Neural cell (in vitro differentiated cells): ENCODE measurements around the gene FCHO1. TPM values are rescaled to one million over a fixed set of nuclear protein-coding genes. Genes with fewer than 3 reads are reported as not detected.

Experiments
- H2AFZ ChIP-seq: fragments of 200-600, 300-800 bp; sonication (generic), shearing (Covaris generic); 2 replicates; pipeline ENCODE4 v1.6.0; 2014; ENCODE audit warnings: low read depth, mild to moderate bottlenecking, antibody characterized with exemption, low read length, moderate library complexity
- H3F3A ChIP-seq: fragments of 200-600 bp; shearing (Covaris generic); 2 replicates; pipeline ENCODE4 v1.6.1; 2016; ENCODE audit warnings: mild to moderate bottlenecking, moderate library complexity, mixed read lengths, antibody characterized with exemption, low read length; ENCODE audit not compliant: insufficient read depth, poor library complexity, severe bottlenecking
- H3K27ac ChIP-seq: fragments of 200-600, 300-800 bp; sonication (generic), shearing (Covaris generic); 2 replicates; pipeline ENCODE4 v1.5.1; 2014; ENCODE audit warnings: mild to moderate bottlenecking, low read length, moderate library complexity
- H3K27me3 ChIP-seq: fragments of 300-800, 200-600 bp; sonication (generic), shearing (Covaris generic); 2 replicates; pipeline ENCODE4 v1.6.0; 2014; ENCODE audit warnings: mild to moderate bottlenecking, low read depth, low read length, moderate library complexity; ENCODE audit not compliant: insufficient read depth
- H3K36me3 ChIP-seq: fragments of 300-800, 200-600 bp; sonication (generic), shearing (Covaris generic); 2 replicates; pipeline ENCODE4 v1.5.1; 2014; ENCODE audit warnings: mild to moderate bottlenecking, antibody characterized with exemption, low read length, moderate library complexity; ENCODE audit not compliant: insufficient read depth
- H3K4me2 ChIP-seq: fragments of 300-800, 200-600 bp; sonication (generic), shearing (Covaris generic); 2 replicates; pipeline ENCODE4 v1.6.0; 2014; ENCODE audit warnings: mild to moderate bottlenecking, low read length
- H3K4me3 ChIP-seq: fragments of 300-800, 200-600 bp; sonication (generic), shearing (Covaris generic); 2 replicates; pipeline ENCODE4 v1.5.1; 2014; ENCODE audit warnings: mild to moderate bottlenecking, low read length, moderate library complexity
- H3K79me2 ChIP-seq: fragments of 200-600 bp; shearing (Covaris generic); replicated peaks from 2 replicates; pipeline ENCODE4 v1.6.0; 2014; ENCODE audit warnings: mild to moderate bottlenecking, low read length, moderate library complexity; ENCODE audit not compliant: insufficient read depth
- H3K9ac ChIP-seq: fragments of 300-800, 200-600 bp; sonication (generic), shearing (Covaris generic); 2 replicates; pipeline ENCODE4 v1.6.1; 2016; ENCODE audit warnings: mild to moderate bottlenecking, low read length, mixed read lengths
- H3K9me2 ChIP-seq: fragments of 200-600 bp; shearing (Covaris generic); 2 replicates; pipeline ENCODE4 v1.6.1; 2016; ENCODE audit warnings: mild to moderate bottlenecking, low read length, mixed read lengths; ENCODE audit not compliant: insufficient read depth
- H3K9me3 ChIP-seq: fragments of 200-600, 300-800 bp; sonication (generic), shearing (Covaris generic); 2 replicates; pipeline ENCODE4 v1.6.1; 2016; ENCODE audit warnings: mild to moderate bottlenecking, mixed run types, low read length, moderate library complexity, mixed read lengths
- H4K20me1 ChIP-seq: fragments of 200-600 bp; shearing (Covaris generic); 2 replicates; pipeline ENCODE4 v1.6.1; 2016; ENCODE audit warnings: mild to moderate bottlenecking, mixed run types; ENCODE audit not compliant: insufficient read depth
- CTCF ChIP-seq: fragments of 450-650 bp; IDR thresholded peaks from 2 replicates; pipeline ENCODE4 v1.5.1; 2014; ENCODE audit warnings: antibody characterized with exemption, mild to moderate bottlenecking, moderate library complexity; ENCODE audit not compliant: poor library complexity, severe bottlenecking
- EP300 ChIP-seq: fragments of 450-650 bp; conservative IDR thresholded peaks from 2 replicates; pipeline ENCODE4 v1.6.1; 2014; ENCODE audit warnings: antibody characterized with exemption, mild to moderate bottlenecking, moderate library complexity; ENCODE audit not compliant: poor library complexity, severe bottlenecking
- EZH2 ChIP-seq: fragments of 200-600, 300-800 bp; shearing (Covaris generic), sonication (generic); IDR thresholded peaks from 2 replicates; pipeline ENCODE4 v1.6.1; 2014; ENCODE audit warnings: antibody characterized with exemption, low read length, borderline replicate concordance, mild to moderate bottlenecking; ENCODE audit not compliant: insufficient read depth, poor library complexity, severe bottlenecking
- MXI1 ChIP-seq: fragments of 450-650 bp; conservative IDR thresholded peaks from 2 replicates; pipeline ENCODE4 v1.6.1; 2014; ENCODE audit warnings: antibody characterized with exemption, mild to moderate bottlenecking; ENCODE audit not compliant: poor library complexity, severe bottlenecking
- POLR2AphosphoS5 ChIP-seq: IDR thresholded peaks from 2 replicates; pipeline ENCODE4 v1.6.1; 2012
- RAD21 ChIP-seq: fragments of 450-650 bp; conservative IDR thresholded peaks from 2 replicates; pipeline ENCODE4 v1.6.1; 2014; ENCODE audit warnings: antibody characterized with exemption, mild to moderate bottlenecking, moderate library complexity
- SMC3 ChIP-seq: fragments of 450-650 bp; conservative IDR thresholded peaks from 2 replicates; pipeline ENCODE4 v1.6.1; 2014; ENCODE audit warnings: antibody characterized with exemption, mild to moderate bottlenecking, moderate library complexity; ENCODE audit not compliant: poor library complexity
- TAF1 ChIP-seq: IDR thresholded peaks from 2 replicates; pipeline ENCODE4 v1.6.1; 2012; ENCODE audit warnings: low read depth
- polyA plus RNA-seq: library from polyadenylated mRNA; depleted of rRNA; stranded (reverse); fragments of >200 nt; gene quantifications from 2 replicates; pipeline ENCODE4 v1.2.3, GENCODE V29; 2014
- TF ChIP-seq, protein P1 (sequence below): IDR thresholded peaks from 2 replicates; pipeline ENCODE4 v1.6.1; 2012; ENCODE audit warnings: borderline replicate concordance

Gene FCHO1
- polyA plus RNA-seq, 1 donor from 2014 or later = 39.7 TPM

DNA sequence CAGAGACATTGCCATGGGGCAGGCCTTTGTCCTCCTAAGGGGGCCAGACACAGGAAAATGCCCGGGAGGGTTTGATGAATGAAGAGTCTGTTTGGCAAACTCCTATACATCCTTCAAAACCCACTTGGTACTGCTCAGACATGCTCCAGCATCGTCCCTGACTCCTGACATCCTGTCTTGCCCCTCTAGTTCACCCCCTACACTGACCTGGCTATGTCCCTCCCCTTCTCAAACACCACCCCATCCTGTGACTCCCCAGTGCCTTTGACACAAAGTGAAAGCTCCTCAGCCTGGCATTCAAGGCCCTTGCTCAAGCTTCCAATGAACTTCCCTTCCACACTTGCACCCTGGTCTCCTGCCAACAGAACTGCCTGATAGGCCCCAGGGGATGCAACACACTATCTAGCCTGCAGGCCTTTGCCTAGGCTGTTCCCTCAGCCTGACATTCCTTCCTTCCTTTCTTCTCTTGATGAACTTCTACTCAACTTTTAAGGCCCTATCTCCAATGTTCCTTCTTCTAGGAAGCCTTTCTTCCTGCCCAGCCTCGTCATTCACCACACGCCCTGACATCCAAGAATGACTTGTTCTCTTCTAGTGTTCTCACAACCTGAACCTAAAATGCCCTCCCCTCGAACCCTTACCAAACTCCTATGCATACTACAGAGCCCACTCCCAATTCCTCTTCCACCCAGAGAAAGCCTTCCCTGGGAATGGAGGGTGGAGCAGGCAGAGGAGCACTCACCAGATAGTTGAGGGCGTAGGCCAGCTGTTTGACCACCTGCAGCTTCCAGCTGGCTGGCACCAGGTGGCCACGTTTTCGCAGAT lies 84.1 kb downstream of the FCHO1 start:
- Histone ChIP-seq H3K9ac (no peak overlapping the region), H3F3A (no peaks in the 10 kb centered on the region), H3K4me3 (no peak overlapping the region), H3K27me3 (no peaks in the 10 kb centered on the region), H3K79me2 (no peaks in the 10 kb centered on the region), H3K27ac (no peak overlapping the region), H3K4me2 (no peak overlapping the region), H3K9me2 (no peaks in the 10 kb centered on the region), H4K20me1 (no peaks in the 10 kb centered on the region), H3K9me3 (no peaks in the 10 kb centered on the region), H2AFZ (no peak overlapping the region), H3K36me3 (no peaks in the 10 kb centered on the region)
- TF ChIP-seq CTCF (no peak), EP300 (no peak), POLR2AphosphoS5 (no peak), SMC3 (no peak), EZH2 (no peak), MXI1 (no peak), TAF1 (no peak), RAD21 (no peak)
- TF ChIP-seq, protein P1, sequence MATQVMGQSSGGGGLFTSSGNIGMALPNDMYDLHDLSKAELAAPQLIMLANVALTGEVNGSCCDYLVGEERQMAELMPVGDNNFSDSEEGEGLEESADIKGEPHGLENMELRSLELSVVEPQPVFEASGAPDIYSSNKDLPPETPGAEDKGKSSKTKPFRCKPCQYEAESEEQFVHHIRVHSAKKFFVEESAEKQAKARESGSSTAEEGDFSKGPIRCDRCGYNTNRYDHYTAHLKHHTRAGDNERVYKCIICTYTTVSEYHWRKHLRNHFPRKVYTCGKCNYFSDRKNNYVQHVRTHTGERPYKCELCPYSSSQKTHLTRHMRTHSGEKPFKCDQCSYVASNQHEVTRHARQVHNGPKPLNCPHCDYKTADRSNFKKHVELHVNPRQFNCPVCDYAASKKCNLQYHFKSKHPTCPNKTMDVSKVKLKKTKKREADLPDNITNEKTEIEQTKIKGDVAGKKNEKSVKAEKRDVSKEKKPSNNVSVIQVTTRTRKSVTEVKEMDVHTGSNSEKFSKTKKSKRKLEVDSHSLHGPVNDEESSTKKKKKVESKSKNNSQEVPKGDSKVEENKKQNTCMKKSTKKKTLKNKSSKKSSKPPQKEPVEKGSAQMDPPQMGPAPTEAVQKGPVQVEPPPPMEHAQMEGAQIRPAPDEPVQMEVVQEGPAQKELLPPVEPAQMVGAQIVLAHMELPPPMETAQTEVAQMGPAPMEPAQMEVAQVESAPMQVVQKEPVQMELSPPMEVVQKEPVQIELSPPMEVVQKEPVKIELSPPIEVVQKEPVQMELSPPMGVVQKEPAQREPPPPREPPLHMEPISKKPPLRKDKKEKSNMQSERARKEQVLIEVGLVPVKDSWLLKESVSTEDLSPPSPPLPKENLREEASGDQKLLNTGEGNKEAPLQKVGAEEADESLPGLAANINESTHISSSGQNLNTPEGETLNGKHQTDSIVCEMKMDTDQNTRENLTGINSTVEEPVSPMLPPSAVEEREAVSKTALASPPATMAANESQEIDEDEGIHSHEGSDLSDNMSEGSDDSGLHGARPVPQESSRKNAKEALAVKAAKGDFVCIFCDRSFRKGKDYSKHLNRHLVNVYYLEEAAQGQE = no peak

GRCh38 chr19:17836530-17836929 lies 85.3 kb downstream of the FCHO1 start:
- H3K4me2 ChIP-seq = no peak overlapping the region
- TF ChIP-seq MXI1 = no peak
- no peaks in the 10 kb centered on the region for H3K9me3 ChIP-seq

More at GRCh38 chr19:17836530-17836929, 85.3 kb downstream of the FCHO1 start:
- H4K20me1 ChIP-seq = no peaks in the 10 kb centered on the region
- H3K9me2 ChIP-seq = no peaks in the 10 kb centered on the region
- no peaks in the 10 kb centered on the region for H3F3A ChIP-seq
- H3K27ac ChIP-seq = no peak overlapping the region
- no peaks in the 10 kb centered on the region for H3K79me2 ChIP-seq
- peaks cover 4% of the 10 kb centered on the region for H3K27me3 ChIP-seq
- no peaks in the 10 kb centered on the region for H3K36me3 ChIP-seq
- no peak overlapping the region for H2AFZ ChIP-seq
- no peak overlapping the region for H3K9ac ChIP-seq
- H3K4me3 ChIP-seq = no peak overlapping the region
